ENCODE results near the gene TMEM47.

DNA sequence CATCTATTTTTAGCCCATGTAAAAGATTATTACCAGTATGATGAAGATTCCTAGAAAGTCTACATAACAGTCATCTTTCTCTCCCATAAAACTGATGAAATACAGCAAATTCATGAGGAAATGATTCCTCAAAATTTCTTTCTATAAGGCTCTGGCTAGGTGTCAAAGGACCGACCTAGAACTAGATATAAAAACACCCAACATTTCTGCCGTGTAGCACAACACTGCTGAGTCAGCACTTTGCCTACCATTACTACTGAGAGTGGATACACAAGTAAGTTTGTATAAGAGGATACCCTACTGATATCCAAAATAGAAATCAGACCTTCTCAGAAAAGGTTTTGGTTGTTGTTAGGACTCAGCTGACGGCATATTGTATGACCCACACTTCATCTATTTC, 24.7 kb downstream of the TMEM47 start:
- TF ChIP-seq, protein P1, sequence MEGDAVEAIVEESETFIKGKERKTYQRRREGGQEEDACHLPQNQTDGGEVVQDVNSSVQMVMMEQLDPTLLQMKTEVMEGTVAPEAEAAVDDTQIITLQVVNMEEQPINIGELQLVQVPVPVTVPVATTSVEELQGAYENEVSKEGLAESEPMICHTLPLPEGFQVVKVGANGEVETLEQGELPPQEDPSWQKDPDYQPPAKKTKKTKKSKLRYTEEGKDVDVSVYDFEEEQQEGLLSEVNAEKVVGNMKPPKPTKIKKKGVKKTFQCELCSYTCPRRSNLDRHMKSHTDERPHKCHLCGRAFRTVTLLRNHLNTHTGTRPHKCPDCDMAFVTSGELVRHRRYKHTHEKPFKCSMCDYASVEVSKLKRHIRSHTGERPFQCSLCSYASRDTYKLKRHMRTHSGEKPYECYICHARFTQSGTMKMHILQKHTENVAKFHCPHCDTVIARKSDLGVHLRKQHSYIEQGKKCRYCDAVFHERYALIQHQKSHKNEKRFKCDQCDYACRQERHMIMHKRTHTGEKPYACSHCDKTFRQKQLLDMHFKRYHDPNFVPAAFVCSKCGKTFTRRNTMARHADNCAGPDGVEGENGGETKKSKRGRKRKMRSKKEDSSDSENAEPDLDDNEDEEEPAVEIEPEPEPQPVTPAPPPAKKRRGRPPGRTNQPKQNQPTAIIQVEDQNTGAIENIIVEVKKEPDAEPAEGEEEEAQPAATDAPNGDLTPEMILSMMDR (IDR thresholded peaks at IDR 0.05): no peak
- no peak for TF ChIP-seq POLR2A (IDR thresholded peaks at IDR 0.05)
